MCF 10A (cell line): ENCODE results near the gene MRPL2. TPM values are rescaled to one million over a fixed set of nuclear protein-coding genes. Genes with fewer than 3 reads are reported as not detected.

Experiments used
- BruUV-seq: library from RNA; stranded (reverse); fragments of 400-500 nt; replicated peaks from 2 replicates; lab custom pipeline; 2021; lab: Mats Ljungman, UMichigan
- CTCF ChIA-PET: fragments of 300-600 bp; sonication (Branson Sonifier 250); formaldehyde crosslinking; extraction: SDS; loops from one replicate; lab custom pipeline; 2021; ENCODE audit warnings: antibody characterized with exemption, inconsistent platforms; lab: Yijun Ruan, JAX
- POLR2A ChIA-PET: fragments of 300-600, 350-650 bp; sonication (Branson Sonifier 250); formaldehyde crosslinking; extraction: SDS; loops from one replicate; lab custom pipeline; 2020; ENCODE audit warnings: antibody characterized with exemption, inconsistent platforms; lab: Yijun Ruan, JAX
- DNase-seq: peaks from one replicate; pipeline ENCODE4 v3.0.0-alpha.2; 2018; ENCODE audit not compliant: unreplicated experiment
- H3K27ac Mint-ChIP-seq: one replicate; pipeline ENCODE4 v1.8.0; 2022; ENCODE audit warnings: mild to moderate bottlenecking, low read depth, mixed read lengths; ENCODE audit not compliant: unreplicated experiment
- H3K27me3 Mint-ChIP-seq: one replicate; pipeline ENCODE4 v1.8.0; 2022; ENCODE audit warnings: mixed read lengths; ENCODE audit not compliant: insufficient read depth, unreplicated experiment
- H3K36me3 Mint-ChIP-seq: one replicate; pipeline ENCODE4 v1.8.0; 2022; ENCODE audit warnings: mild to moderate bottlenecking, moderate library complexity, mixed read lengths; ENCODE audit not compliant: insufficient read depth, unreplicated experiment
- H3K4me1 Mint-ChIP-seq: one replicate; pipeline ENCODE4 v1.8.0; 2022; ENCODE audit warnings: mixed read lengths; ENCODE audit not compliant: insufficient read depth, unreplicated experiment
- H3K4me3 Mint-ChIP-seq: one replicate; pipeline ENCODE4 v1.8.0; 2022; ENCODE audit warnings: mild to moderate bottlenecking, moderate library complexity, mixed read lengths; ENCODE audit not compliant: unreplicated experiment
- H3K9me3 Mint-ChIP-seq: one replicate; pipeline ENCODE4 v1.8.0; 2022; ENCODE audit warnings: mixed read lengths; ENCODE audit not compliant: unreplicated experiment
- CTCF ChIP-seq: fragments of 200-600 bp; IDR thresholded peaks from one replicate; pipeline ENCODE4 v1.8.0; 2022; ENCODE audit warnings: antibody characterized with exemption, mild to moderate bottlenecking; ENCODE audit not compliant: unreplicated experiment
- intact Hi-C: fragments of 100-400 bp; cut with micrococcal nuclease; formaldehyde crosslinking; loops from 2 replicates; pipeline ENCODE4 v1.14.1; 2022
- total RNA-seq: library from RNA; stranded (reverse); gene quantifications from 2 replicates; pipeline ENCODE4 v1.2.3, GENCODE V29; 2022

Gene MRPL2
- total RNA-seq, 1 experiment from 2014 or later = 155 TPM

DNA sequence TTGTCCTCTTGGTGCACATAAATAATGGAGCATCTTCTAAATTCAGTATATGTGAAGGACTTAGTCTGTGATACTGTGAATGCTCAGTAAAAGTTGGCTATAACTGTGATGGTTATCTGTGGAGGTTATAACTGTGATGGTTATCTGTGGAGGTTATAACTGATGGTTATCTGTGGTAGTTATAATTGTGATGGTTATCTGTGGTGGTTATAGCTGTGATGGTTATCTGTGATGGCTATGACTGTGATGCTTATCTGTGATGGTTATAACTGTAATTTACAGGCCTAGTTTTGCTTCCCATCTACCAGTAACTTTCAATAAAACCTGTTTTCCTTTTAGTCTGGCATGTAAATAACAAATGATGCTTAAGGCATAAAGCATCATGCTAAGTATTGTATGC is 33.4 kb upstream of the MRPL2 start:
- peaks cover 9% of the 10 kb centered on the region for H3K36me3 Mint-ChIP-seq
- POLR2A ChIA-PET = interaction anchor here (1.1 to 2.8 kb wide), 7 partner anchors 10 to 79 kb away, joined by 3 to 11 read pairs (median 4); partner anchors contain the start of genes KLC4, MRPL2 and SRF
- peaks cover 35% of the 10 kb centered on the region for H3K4me1 Mint-ChIP-seq
- CTCF ChIA-PET = interaction anchor here (0.7 to 1.3 kb wide), 2 partner anchors 49 to 192 kb away, joined by 4 to 7 read pairs; no protein-coding TSS in a partner anchor
- H3K27me3 Mint-ChIP-seq = no peaks in the 10 kb centered on the region
- TF ChIP-seq CTCF = no peak
- no peak overlapping the region for H3K27ac Mint-ChIP-seq
- H3K4me3 Mint-ChIP-seq = no peak overlapping the region
- BruUV-seq = no TSS peak
- no peak for DNase-seq
- no peaks in the 10 kb centered on the region for H3K9me3 Mint-ChIP-seq
- intact Hi-C loops = no loop called here

DNA sequence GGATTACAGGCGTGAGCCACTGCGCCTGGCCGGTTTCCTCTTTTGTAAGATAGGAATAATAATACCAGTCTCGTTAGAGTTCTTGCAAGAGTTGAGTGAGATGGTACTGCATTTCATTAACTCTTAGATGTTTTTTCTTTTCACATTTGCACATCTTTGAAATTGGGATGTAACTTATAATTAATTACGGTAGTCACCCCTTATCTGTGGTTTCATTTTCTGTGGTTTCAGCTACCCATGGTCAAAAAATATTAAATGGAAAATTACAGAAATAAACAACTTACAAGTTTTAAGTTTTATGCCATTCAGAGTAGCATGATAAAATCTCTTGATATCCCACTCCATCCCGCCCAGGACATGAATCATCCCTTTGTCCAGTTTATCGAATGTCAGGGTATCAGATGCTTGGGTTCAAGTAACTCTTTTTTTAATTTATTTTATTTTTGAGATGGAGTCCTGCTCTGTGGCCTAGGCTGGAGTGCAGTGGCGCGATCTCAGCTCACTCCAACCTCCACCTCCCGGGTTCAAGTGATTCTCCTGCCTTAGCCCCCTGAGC is 32.3 kb upstream of the MRPL2 start:
- no peaks in the 10 kb centered on the region for H3K9me3 Mint-ChIP-seq
- H3K4me1 Mint-ChIP-seq = peaks cover 26% of the 10 kb centered on the region
- no peak for DNase-seq
- no peak for TF ChIP-seq CTCF
- intact Hi-C loops = no loop called here
- POLR2A ChIA-PET = interaction anchor here (0.9 to 5.5 kb wide), 3 partner anchors 9 to 107 kb away, joined by 4 to 31 read pairs (median 4); partner anchors contain the start of gene PTK7
- no TSS peak for BruUV-seq
- CTCF ChIA-PET = interaction anchor here (0.6 kb wide), 1 partner anchor 368 kb away, joined by 3 read pairs; no protein-coding TSS in a partner anchor
- peaks cover 9% of the 10 kb centered on the region for H3K36me3 Mint-ChIP-seq
- no peaks in the 10 kb centered on the region for H3K27me3 Mint-ChIP-seq
- no peak overlapping the region for H3K4me3 Mint-ChIP-seq
- H3K27ac Mint-ChIP-seq = no peak overlapping the region

DNA sequence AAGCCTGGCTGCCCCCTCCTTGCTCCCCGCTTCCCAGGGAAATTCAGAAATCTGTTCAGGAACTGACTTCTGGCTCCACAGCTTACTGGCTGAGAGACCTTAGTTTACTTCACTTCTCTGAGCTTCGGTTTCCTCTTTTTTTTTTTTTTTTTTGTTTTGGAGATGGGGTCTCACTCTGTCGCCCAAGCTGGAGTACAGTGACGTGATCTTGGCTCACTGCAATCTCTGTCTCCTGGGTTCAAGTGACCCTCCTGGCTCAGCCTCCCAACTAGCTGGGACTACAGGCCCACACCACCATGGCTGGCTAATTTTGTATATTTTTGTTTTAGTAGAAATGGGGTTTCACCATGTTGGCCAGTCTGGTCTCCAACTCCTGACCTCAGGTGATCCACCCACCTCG is 31.8 kb upstream of the MRPL2 start:
- Mint-ChIP-seq H3K4me1 (peaks cover 26% of the 10 kb centered on the region), H3K27me3 (no peaks in the 10 kb centered on the region), H3K4me3 (no peak overlapping the region), H3K36me3 (peaks cover 9% of the 10 kb centered on the region), H3K27ac (no peak overlapping the region), H3K9me3 (no peaks in the 10 kb centered on the region)
- TF ChIP-seq CTCF = no peak
- intact Hi-C loops = no loop called here
- ChIA-PET CTCF (no interaction called here), POLR2A (interaction anchor here (0.9 to 5.5 kb wide), 4 partner anchors 9 to 107 kb away, joined by 4 to 31 read pairs (median 10); partner anchors contain the start of genes KLC4, MRPL2 and PTK7)
- BruUV-seq = no TSS peak
- no peak for DNase-seq

- peak overlapping the region; percentile 79 for H3K27ac Mint-ChIP-seq
- H3K9me3 Mint-ChIP-seq = no peaks in the 10 kb centered on the region
- peaks cover 26% of the 10 kb centered on the region for H3K4me1 Mint-ChIP-seq
- H3K27me3 Mint-ChIP-seq = no peaks in the 10 kb centered on the region
- peaks cover 9% of the 10 kb centered on the region for H3K36me3 Mint-ChIP-seq
- TF ChIP-seq CTCF = no peak
- no TSS peak for BruUV-seq
- ChIA-PET POLR2A (interaction anchor here (1.6 to 5.5 kb wide), 3 partner anchors 10 to 31 kb away, joined by 4 to 31 read pairs (median 17); partner anchors contain the start of genes KLC4, MRPL2 and PTK7), CTCF (no interaction called here)
- DNase-seq = no peak
- intact Hi-C loops = no loop called here
- no peak overlapping the region for H3K4me3 Mint-ChIP-seq
These were observed 31.3 kb upstream of the MRPL2 start for GRCh38 chr6:43090559-43090956.
